ENCODE data around the gene DCDC2B.

GRCh38 chr1:32255072-32256071 is 46.5 kb downstream of the DCDC2B start:
- no peak for TF ChIP-seq AFF4 (CRISPR knock-in tag; IDR thresholded peaks at IDR 0.05)
- no peak for TF ChIP-seq THAP7 (CRISPR knock-in tag; IDR thresholded peaks at IDR 0.05)
- TF ChIP-seq CREB1 (IDR thresholded peaks at IDR 0.05), result no peak
- no peak for TF ChIP-seq CREB1 (CRISPR knock-in tag; IDR thresholded peaks at IDR 0.05)

All from K562 (cell line).